RCC 7860 (cell line): Measurements from ENCODE around the gene CCR9.
"Not testable (repeated sequence)": the region's sequence is repeated elsewhere in the genome, so short reads cannot be mapped to it uniquely, and the experiment has no call there.

ENCODE experiments used
- DNase-seq: peaks from one replicate; pipeline ENCODE4 v3.0.0-alpha.2; 2015; ENCODE audit warnings: low spot score
- FAIRE-seq: peaks from 2 replicates; lab custom pipeline; 2012; peaks lifted over from hg19 to GRCh38; lab: Jason Lieb, UNC

CCR9 gene, protein sequence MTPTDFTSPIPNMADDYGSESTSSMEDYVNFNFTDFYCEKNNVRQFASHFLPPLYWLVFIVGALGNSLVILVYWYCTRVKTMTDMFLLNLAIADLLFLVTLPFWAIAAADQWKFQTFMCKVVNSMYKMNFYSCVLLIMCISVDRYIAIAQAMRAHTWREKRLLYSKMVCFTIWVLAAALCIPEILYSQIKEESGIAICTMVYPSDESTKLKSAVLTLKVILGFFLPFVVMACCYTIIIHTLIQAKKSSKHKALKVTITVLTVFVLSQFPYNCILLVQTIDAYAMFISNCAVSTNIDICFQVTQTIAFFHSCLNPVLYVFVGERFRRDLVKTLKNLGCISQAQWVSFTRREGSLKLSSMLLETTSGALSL

DNA sequence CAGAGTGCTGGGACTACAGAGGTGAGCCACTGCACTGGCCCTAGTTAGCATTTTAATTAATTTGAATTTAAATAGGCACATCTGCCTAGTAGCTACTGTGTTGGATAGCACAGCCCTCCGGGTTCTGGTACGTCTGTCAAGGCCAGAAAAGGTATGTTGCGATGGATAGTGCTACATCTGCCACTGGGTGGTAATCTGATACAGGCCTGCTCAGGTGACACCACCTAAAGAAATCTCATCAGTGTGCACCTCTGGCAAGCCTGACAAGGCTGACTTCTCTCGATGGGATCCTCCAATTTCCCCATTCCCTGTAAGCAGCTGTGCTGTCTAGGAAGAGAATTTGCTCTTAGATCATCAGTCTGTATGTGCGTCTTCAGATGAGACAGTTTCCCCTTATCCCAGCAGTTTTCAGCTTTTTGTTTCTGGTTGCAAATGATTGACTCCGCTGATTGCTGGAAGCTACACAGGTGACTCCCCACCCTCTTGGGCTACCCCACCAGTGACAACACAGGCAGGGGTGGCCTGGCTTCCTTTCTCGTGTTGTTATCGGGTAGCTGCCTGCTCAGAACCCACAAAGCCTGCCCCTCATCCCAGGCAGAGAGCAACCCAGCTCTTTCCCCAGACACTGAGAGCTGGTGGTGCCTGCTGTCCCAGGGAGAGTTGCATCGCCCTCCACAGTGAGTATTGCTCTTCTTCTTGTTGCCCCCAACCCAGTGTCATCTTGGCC, at the start of gene CCR9:
TSS of gene CCR9 (plus strand) at position 565 of the 727 bp plus-strand sequence. CDS start 8,391 bp downstream, outside the sequence.
- FAIRE-seq: no peak
- no peak for DNase-seq

DNA sequence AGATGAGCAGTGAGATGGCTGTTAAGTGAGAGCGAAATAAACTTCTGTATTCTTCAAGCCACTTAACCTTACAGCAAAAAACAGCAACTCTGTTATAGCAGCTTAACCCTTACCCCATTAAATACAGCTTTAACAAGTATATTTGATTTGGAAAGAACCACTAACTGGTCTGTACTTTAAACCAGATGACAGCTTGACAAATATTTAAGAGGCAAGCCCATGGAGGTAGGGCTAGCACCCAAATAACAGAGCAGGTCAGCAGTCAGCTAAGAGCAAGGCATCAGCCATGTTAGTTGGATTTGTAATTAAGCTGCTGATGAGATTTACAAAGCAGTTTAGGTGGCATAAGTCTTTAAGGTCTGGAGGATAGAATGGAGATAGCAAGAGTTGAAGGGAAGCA, 47.9 kb upstream of the CCR9 start:
- DNase-seq (no peak), FAIRE-seq (no peak)

DNA sequence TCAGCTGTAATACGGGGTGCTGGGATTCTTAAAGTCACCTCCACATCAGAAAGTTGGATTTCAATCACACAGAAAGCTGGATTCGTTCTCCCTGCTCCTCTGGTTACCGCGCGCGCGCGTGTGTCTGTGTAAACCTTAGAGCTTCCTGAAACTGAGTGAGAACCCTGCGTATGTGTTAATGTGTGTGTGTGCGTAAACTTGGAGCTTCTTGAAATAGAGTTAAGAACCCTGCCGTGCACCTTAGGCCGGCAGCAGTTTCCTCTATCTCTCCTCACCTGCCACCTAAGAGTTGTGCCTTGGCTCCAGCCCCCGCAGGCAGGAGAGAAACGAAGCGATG, 45.0 kb upstream of the CCR9 start:
- DNase-seq (peak; percentile 7), FAIRE-seq (no peak)

DNA sequence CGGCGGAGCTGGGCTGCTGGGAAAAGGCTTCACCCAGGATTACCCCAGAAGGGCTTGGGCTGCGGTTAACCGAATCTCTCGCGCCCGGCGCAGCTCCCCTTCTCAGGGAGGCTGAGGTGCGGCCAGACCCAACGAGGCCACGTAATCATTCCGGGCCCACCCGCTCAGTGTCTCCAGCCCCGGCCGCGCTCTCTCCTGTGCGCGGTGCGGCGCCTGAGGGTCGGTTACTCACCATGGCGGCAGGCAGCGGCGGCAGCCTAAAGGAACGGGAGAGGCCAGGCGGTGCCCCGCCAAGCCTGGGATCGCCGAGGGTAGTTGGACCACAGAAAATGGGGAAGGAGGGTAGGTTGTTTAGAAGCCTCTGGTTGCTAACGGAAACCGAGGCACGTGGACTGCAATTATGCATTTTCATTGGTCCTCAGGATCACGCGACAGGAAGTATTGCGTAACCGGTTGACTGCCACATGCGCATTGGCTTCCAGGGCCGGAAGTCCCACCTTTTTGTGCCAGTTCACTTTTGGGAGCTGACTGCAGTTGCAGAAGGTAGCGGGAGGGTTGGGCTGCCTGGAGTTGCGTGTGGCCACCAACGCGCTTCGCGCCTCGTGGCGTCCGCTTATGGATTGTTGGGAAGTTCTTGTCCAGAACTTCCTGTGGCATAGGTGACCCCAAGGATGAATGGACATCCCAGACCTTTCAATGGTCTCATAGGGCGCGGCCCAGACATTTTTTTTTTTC, 44.4 kb upstream of the CCR9 start, which contains the start of gene LZTFL1:
TSS of gene LZTFL1 (minus strand) at position 363 of the 735 bp plus-strand sequence. CDS start at position 235, 128 bp downstream.
- DNase-seq (peak; percentile 86), FAIRE-seq (peak; percentile 62)

DNA sequence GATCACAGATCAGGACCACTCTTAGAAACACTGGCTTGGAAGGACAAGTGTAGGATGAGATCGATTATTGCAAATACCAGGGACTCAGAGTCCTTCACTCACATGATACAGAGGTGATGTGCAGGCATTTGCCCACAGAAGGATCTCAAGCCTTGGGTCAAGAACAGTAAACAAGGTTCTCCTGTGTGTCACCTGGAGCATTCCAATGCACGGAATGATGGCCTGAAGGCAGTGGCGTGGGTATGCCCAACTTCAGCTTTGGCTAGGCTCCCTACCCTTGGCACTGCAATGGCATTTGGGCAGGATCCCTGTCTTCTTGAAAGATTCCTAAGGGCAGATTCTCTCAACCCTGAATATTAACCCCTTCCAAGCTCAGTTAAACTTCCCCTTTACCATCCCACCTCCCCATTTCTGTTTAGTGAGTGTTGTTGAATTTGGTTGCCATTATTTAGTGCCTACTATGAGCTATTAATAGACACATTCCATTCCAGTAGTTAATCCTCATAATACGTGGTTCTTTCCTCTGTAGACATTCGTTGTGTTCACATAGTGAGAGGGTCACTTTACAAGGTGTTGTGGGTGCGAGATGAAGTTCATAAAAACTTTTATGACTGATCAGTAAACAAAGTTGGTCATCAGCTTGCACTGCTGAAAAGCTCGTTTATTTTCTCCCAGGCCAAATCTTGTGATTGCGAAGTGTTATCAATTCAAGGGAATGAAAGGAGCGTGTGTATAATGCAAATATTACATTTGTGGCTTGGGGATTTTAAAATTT, 43.3 kb upstream of the CCR9 start:
- DNase-seq (no peak), FAIRE-seq (no peak)

DNA sequence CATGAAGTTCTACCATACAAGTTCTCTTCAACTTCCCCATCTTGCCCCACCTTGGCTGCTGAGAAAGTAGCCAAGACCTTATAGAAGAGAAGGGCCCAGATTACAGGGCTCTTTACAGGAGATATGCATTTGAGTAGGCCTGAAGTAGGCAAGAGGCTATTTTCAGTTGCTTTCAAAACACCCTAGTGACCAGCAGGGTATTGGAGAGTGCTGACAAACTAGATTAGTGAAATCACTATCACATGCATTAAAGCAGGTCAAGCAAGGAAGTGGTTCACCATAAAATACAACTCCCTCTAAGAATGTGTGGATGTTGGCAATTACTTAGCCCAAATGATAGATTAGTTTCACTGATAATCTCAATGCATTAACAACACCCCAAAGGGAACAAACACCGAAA, 41.7 kb upstream of the CCR9 start:
- no peak for FAIRE-seq
- DNase-seq: no peak

DNA sequence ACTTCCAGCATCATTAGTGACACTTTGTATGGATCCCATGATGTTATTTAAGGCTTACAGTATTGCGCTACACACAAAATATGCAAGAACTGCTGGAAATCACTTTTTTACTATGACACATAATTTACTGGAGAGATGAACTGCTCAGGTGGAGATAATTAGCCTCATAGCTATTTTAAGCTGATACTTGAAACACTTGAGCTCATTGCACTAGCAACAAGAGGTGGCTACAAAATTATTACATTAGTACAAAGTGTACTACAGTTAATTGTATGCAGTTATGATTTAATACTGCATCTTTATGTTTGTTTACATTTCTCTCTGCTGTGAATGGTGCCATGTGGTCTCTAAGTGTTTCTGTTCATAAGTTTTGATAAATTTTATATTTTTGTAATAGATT, 38.0 kb upstream of the CCR9 start:
- DNase-seq: no peak
- FAIRE-seq: no peak

DNA sequence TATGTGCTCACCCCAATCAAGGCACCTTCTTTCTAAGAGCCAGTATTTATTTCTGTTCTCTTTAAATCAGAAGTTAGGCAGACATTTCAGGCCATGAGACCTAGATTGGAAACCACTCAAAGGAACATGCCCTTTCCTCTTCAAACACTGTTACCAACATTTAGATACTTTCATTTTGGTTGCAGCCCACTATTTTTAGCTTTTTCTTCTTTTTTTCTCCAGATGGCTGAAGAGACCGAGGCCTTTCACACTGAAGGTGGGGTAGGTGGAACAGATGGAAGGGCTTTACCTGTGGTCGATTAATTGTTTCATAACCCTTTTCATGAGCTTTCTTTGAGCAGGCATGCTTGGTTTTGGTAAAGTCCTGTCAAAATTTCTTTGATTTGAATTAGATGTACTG, 33.5 kb upstream of the CCR9 start:
- DNase-seq (no peak), FAIRE-seq (no peak)

DNA sequence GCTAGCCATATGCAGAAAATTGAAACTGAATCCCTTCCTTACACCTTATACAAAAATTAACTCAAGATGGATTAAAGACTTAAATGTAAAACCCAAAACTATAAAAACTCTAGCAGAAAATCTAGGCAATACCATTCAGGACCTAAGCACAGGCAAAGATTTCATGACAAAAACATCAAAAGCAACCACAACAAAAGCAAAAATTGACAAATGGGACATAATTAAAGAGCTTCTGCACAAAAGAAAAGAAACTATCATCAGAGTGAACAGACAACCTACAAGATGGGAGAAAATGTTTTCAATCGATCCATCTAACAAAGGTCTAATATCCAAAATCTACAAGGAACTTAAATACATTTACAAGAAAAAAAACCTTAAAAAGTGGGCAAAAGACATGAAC, 30.0 kb upstream of the CCR9 start:
- not testable (repeated sequence) for FAIRE-seq, DNase-seq

DNA sequence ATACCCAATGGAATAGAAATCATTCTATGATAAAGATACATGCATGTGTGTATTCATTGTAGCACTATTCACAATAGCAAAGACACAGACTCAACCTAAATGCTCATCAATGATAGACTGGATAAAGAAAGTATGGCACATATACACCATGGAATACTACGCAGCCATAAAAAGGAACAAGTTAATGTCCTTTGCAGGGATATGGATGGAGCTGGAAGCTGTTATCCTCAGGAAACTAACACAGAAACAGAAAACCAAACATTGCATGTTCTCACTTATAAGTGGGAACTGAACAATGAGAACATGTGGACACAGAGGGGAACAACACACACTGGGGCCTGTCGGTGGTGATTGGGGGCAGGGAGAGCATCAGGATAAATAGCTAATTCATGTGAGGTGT, 29.3 kb upstream of the CCR9 start:
- DNase-seq, FAIRE-seq: not testable (repeated sequence)

DNA sequence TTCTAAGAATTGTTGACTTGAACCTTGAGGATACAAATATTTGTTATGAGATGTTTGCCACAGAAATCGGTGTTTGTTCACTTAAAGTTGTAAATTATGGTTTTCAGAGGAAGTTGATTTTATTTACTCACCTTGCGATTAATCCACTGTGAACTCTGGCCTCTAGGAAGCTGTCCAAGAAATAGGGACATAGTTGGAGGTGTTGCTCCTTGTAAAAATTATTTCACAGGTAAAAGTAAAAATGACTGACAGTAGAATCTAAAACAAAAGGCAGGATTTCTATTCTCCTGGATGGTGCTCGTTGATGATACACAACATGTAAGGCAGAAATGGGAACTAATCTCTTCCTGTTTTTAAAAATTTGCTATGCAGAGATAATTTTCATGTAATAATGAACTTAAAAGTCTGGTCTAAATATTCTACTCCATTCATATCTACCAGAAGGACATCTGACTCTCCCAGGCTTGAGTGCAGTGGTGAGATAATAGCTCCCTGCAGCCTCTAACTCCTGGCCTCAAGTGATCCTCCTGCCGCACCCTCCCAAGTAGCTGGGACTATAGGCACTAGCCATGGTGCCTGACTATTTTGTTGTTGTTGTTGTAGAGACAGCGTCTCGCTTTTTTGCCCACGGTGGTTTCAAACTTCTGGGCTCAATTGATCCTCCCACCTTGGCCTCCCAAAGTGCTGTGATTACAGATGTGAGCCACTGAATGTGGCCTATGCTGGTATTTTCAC, 27.4 kb upstream of the CCR9 start:
- FAIRE-seq: no peak
- no peak for DNase-seq

DNA sequence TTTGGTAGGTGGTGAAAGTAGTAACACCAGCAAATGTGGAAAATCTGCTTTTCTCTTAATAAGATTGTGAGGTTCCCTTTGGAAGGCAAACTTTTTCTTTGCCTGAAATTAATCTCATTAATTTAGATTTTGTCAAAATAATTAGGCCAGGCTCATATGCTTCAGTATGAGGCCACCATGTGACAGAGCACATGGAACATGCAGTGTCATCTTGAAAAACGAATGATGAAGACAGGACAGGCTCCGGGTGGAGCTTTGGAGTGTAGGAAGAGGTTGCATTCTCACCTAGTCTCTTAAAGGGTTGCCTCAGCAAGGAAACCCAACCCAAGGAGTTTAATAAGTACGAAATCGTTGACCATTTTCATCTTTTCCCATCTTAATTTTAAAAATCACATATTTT, 25.9 kb upstream of the CCR9 start:
- FAIRE-seq (no peak), DNase-seq (no peak)

DNA sequence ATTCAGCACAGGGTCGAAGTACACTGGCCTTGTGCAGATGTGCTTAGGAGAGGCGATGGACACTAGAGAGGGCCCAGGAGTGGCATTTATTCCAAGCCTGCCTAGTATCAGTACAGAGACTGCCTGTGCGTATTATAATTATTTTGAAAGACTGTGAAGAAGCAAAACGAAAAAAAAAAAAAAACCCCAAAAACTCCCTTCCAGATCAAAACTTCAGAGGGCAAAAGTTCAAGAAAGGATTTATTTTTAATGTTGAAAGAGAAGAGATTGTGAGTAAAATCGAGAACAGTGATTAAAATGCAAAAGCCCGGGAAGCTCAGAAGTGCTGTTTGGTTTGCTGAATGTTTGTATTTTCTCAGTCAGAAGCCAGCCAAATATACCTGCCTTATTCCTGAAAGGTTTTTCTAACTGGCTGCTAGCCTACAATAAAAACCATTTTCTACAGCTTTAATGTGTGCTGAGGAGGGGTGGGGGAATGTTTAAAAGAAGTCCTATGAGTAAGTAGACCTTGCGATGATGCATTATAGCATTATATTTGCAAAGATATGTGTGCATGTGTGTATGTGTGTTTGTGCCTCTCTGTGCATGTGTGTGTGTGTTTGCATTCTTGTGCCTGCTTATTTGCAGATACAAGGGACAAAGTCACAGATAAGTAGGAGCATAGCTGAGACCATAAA, 25.2 kb upstream of the CCR9 start:
- DNase-seq (no peak), FAIRE-seq (no peak)

DNA sequence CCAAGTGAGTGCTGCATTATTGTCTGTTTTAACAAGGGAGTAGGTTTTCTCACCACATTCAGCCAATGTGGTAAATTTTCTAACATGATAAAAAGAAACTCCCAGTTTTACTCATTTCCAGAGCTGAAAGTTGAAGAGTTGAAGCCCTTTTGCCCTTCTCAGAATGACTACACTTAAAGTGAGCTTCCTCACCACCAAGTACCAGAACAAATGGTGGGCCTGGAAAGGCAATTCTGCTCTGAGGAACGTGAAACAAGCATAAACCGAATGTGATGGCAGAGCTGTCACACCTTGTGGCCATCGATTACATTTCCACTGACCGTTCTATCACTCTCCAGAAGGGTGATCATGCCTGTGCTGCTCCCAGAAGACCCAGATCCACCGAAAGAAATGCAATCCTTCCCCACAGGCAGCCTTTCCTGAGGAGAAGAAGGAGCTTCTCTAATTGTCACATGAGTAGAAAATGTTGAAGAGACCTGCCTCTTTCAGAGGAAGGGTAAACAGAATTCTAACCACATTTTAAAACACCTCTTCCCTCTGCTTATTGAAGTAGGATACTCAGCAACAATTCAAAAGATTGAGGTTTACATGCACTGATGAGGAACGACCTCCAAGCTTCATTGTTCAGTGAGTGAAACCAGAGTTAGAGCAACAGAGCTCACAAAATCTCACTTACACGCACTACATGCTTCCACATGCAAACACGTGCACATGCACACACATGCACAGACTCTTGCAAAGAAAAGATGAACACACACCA, 21.4 kb upstream of the CCR9 start:
- FAIRE-seq: no peak
- DNase-seq: no peak

DNA sequence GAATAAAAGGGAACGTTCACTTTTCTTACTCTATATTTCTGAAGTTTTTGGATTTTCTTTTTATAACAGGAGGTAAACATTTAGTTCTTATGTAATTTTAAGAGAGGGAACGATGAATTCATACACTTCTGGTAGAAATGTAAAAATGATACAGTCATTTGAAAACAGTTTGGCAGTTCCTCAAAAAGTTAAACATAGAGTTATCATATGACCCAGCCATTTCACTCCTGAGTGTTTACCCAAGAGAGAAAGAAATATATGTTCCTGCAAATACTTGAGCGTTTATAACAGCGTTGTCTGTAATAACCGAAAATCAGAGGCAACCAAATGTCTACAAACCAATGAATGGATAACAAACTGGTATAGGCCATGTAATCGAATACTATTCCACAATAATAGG, 20.8 kb upstream of the CCR9 start:
- DNase-seq (no peak), FAIRE-seq (no peak)

DNA sequence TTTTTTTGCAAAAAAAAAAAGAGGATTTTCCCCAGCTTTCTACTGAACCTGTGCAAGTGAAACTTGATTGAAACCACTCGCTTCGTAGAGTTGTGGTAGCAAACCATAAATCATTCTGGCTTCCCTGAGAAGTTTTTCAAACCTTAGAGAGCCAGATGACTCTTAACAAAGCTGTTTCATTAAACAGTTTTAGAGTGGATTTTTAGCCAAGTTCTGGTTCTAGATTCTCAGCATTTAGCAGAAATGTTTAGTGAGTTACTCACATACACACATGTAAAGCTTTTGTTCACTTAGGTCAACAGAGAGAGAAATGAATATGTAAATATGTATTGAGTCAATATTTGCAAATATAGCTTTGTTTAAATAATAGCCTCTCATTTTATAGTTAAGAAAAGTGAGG, 18.1 kb upstream of the CCR9 start:
- FAIRE-seq (no peak), DNase-seq (no peak)

DNA sequence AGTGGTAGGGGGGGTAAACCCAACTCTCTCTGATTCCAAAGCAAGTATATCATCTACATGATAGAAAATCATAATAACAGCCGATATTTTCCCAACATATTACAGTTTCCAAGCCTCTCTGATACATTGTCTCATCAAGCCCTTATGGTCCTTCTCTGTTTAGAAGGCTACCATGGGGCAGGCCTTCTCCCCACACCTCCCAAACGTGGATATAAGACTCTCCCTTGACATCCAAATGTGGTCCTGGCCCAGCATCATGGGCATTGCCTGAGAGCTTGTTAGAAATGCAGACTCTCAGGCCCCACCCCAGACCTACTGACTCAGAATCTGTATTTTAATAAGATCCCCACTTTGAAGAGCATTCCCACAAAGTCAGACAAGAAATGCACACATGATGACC, 17.7 kb upstream of the CCR9 start:
- DNase-seq: no peak
- no peak for FAIRE-seq

DNA sequence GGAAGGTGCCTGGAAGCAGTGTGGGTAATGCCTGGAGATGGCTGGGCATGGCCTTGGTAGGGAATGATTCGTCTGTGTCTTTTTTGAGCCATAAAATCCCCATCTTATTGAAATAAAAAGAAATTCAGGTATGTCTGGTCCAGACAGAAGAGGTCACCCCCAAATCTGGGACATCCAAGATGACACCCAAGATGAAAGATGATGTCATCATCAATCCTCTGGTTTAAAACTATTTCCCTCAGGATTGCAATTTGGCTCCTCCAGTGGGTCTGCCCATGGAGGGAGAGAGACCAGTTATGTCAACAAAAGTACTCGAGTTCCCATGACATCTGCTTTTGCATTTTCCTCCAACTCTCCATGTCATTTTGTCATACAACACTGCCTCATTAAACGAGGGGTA, 16.7 kb upstream of the CCR9 start:
- DNase-seq: no peak
- FAIRE-seq: no peak

DNA sequence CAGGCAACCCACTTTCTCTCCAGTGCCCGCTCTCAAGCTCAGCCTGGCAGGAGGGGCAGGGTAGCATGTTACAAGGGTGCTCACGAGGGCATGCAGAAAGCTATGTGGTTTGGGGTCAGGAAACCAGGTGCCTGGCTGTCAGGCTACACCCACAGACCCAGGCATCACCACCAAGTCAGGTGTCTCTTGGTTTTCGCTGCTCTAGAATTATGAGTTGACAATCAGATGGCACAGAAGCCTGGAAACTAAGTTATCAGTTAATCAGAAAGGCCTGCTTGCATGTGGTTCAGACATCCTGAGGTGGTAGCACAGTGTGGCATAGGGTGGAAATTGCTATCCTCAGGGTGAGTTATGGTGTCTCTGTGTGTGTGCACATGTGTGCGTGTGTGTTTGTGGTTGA, 16.2 kb upstream of the CCR9 start:
- no peak for FAIRE-seq
- DNase-seq: no peak
